Endothelial cell of umbilical vein (primary cell): ENCODE data around the gene ABI3BP.

Experiments
- CTCF ChIP-seq, 2 donors: IDR thresholded peaks; 1 replicate in 1 of 2; 2 replicates in 1 of 2; pipeline ENCODE4 v1.5.1; 2011; ENCODE audit warnings: low read length in 2 of 2, mild to moderate bottlenecking in 2 of 2, moderate library complexity in 2 of 2, control low read depth in 1 of 2, inconsistent platforms in 1 of 2, low read depth in 1 of 2; ENCODE audit not compliant: insufficient read depth in 1 of 2; ENCODE audit errors: extremely low read depth in 1 of 2
- EZH2 ChIP-seq: IDR thresholded peaks from 2 replicates; pipeline ENCODE4 v1.6.1; 2012; ENCODE audit warnings: borderline replicate concordance, low read depth, mild to moderate bottlenecking, moderate library complexity, low read length, inconsistent platforms; ENCODE audit not compliant: severe bottlenecking
- FOS ChIP-seq: IDR thresholded peaks from 2 replicates; pipeline ENCODE4 v1.6.1; 2011; ENCODE audit warnings: mild to moderate bottlenecking, low read length, moderate library complexity, borderline replicate concordance; ENCODE audit not compliant: insufficient read depth
- GATA2 ChIP-seq: IDR thresholded peaks from 2 replicates; pipeline ENCODE4 v1.7.0; 2011; ENCODE audit warnings: low read depth, mild to moderate bottlenecking, moderate library complexity, mixed read lengths, low read length; ENCODE audit not compliant: insufficient read length, insufficient read depth
- JUN ChIP-seq: IDR thresholded peaks from 2 replicates; pipeline ENCODE4 v1.6.1; 2011; ENCODE audit warnings: borderline replicate concordance, low read depth; ENCODE audit not compliant: insufficient read length, insufficient read depth
- MAX ChIP-seq: IDR thresholded peaks from 2 replicates; pipeline ENCODE4 v1.6.1; 2011; ENCODE audit not compliant: insufficient read depth, insufficient read length
- POLR2A ChIP-seq: IDR thresholded peaks from 2 replicates; pipeline ENCODE4 v1.6.1; 2012; ENCODE audit warnings: low read depth, mild to moderate bottlenecking, control low read depth, low read length
- POLR2AphosphoS5 ChIP-seq: IDR thresholded peaks from 2 replicates; pipeline ENCODE4 v1.6.1; 2012; ENCODE audit warnings: low read depth, mild to moderate bottlenecking, control low read depth, low read length, moderate library complexity; ENCODE audit not compliant: insufficient read depth

- no peak for TF ChIP-seq CTCF (IDR thresholded peaks at IDR 0.05; ENCODE audit: extremely low read depth in 1 of 2, insufficient read depth in 1 of 2, low read depth in 1 of 2, low read length in 2 of 2)
- TF ChIP-seq EZH2: no peak
- no peak for TF ChIP-seq GATA2
- no peak for TF ChIP-seq POLR2A
- TF ChIP-seq FOS: no peak
- TF ChIP-seq POLR2AphosphoS5: no peak
- no peak for TF ChIP-seq JUN
- TF ChIP-seq MAX: no peak
These were observed 223.5 kb downstream of the ABI3BP start for GRCh38 chr3:100769693-100770092.
